WTC11 (cell line): ENCODE measurements around the gene ANKRD18B.
"Not testable (repeated sequence)": the region's sequence is repeated elsewhere in the genome, so short reads cannot be mapped to it uniquely, and the experiment has no call there.

Source experiments
- AFF4 ChIP-seq: sonication (generic); formaldehyde crosslinking; IDR thresholded peaks from 2 replicates; pipeline ENCODE4 v1.8.1; 2023; ENCODE audit warnings: mild to moderate bottlenecking, missing genetic modification reagents, borderline replicate concordance
- CTCF ChIP-seq: fragments of 200-600 bp; IDR thresholded peaks from 2 replicates; pipeline ENCODE4 v1.8.0; 2022; ENCODE audit warnings: antibody characterized with exemption
- MAX ChIP-seq: sonication (generic); formaldehyde crosslinking; IDR thresholded peaks from 2 replicates; pipeline ENCODE4 v1.8.0; 2022; ENCODE audit warnings: mild to moderate bottlenecking, missing genetic modification reagents
- NR3C1 ChIP-seq: sonication (generic); formaldehyde crosslinking; conservative IDR thresholded peaks from 2 replicates; pipeline ENCODE4 v1.8.1; 2023; ENCODE audit warnings: low read depth, mild to moderate bottlenecking, missing genetic modification reagents
- ZNF232 ChIP-seq: sonication (generic); formaldehyde crosslinking; IDR thresholded peaks from 2 replicates; pipeline ENCODE4 v1.8.0; 2022; ENCODE audit warnings: mild to moderate bottlenecking, missing genetic modification reagents
- TF ChIP-seq, protein P1 (sequence below): sonication (generic); formaldehyde crosslinking; IDR thresholded peaks from 2 replicates; pipeline ENCODE4 v1.8.1; 2022; ENCODE audit warnings: mild to moderate bottlenecking, moderate library complexity, missing genetic modification reagents

DNA sequence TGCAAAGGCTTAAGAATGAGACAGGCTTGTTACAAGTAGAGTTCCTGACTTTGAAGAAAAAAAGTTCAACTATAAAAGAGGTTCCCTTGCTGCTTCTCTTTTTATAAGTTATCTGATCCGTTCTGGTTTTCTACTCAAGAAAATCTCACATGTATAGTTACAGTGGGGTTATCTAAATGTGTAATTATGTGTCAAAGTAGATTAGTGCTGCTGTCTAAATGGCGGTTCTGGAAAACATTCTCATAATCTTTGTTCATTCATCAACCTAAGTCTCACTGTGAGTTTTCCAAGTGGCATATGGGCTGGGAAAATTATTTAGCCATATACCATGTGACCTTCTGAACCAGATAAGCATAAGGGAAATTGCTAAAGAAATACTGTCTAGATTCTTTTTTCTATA is 21.7 kb downstream of the ANKRD18B start:
- not testable (repeated sequence) for TF ChIP-seq NR3C1 (CRISPR knock-in tag); MAX; AFF4 (CRISPR knock-in tag); CTCF; ZNF232
- TF ChIP-seq, protein P1, sequence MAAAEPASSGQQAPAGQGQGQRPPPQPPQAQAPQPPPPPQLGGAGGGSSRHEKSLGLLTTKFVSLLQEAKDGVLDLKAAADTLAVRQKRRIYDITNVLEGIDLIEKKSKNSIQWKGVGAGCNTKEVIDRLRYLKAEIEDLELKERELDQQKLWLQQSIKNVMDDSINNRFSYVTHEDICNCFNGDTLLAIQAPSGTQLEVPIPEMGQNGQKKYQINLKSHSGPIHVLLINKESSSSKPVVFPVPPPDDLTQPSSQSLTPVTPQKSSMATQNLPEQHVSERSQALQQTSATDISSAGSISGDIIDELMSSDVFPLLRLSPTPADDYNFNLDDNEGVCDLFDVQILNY (CRISPR knock-in tag), result not testable (repeated sequence)
